Stimulated activated CD4-positive, alpha-beta T cell treated with anti-CD3 and anti-CD28 coated beads, TNF-alpha, amount 100 ng/mL, for 1 hour (primary cell): Measurements from ENCODE around the gene LHPP.

Experiments used
- DNase-seq, 3 donors: peaks; one replicate each; pipeline ENCODE4 v3.0.0-alpha.2; 2020; ENCODE audit warnings: low read depth in 3 of 3, low spot score in 1 of 3

The LHPP gene

GRCh38 chr10:124520558-124521428, 59.2 kb downstream of the LHPP start:
- DNase-seq = no peak

- no peak for DNase-seq
Measured at GRCh38 chr10:124521429-124521871, 59.8 kb downstream of the LHPP start.

GRCh38 chr10:124522131-124522932, 60.7 kb downstream of the LHPP start:
- DNase-seq = no peak

GRCh38 chr10:124522933-124523871, 61.6 kb downstream of the LHPP start:
- DNase-seq = no peak

- DNase-seq = no peak
Measured at GRCh38 chr10:124523901-124524300, 62.3 kb downstream of the LHPP start.

GRCh38 chr10:124524991-124525653, 63.5 kb downstream of the LHPP start:
- no peak for DNase-seq

- no peak for DNase-seq
Measured at GRCh38 chr10:124525751-124526600, 64.4 kb downstream of the LHPP start.

- DNase-seq = no peak
Measured at GRCh38 chr10:124526621-124527267, 65.1 kb downstream of the LHPP start.

- no peak for DNase-seq
Measured at GRCh38 chr10:124527874-124528395, 66.3 kb downstream of the LHPP start.

- DNase-seq = no peak
Measured at GRCh38 chr10:124529661-124530214, 68.1 kb downstream of the LHPP start.

- DNase-seq = peak; percentile 56 to 83 (median 73)
Measured at GRCh38 chr10:124530215-124530665, 68.6 kb downstream of the LHPP start.

- no peak for DNase-seq
Measured at GRCh38 chr10:124530816-124531215, 69.2 kb downstream of the LHPP start.

- no peak for DNase-seq
Measured at GRCh38 chr10:124532106-124532641, 70.6 kb downstream of the LHPP start.

- DNase-seq = no peak
Measured at GRCh38 chr10:124532788-124533187, 71.2 kb downstream of the LHPP start.

GRCh38 chr10:124533266-124533665, 71.6 kb downstream of the LHPP start:
- DNase-seq = no peak

GRCh38 chr10:124534231-124534798, 72.7 kb downstream of the LHPP start:
- DNase-seq = no peak

- no peak for DNase-seq
Measured at GRCh38 chr10:124534826-124535601, 73.4 kb downstream of the LHPP start.
